Esophagus squamous epithelium (tissue), 5 donors: ENCODE results near the gene SMAP2. TPM values are rescaled to one million over a fixed set of nuclear protein-coding genes. Genes with fewer than 3 reads are reported as not detected.
"Not testable (repeated sequence)": the region's sequence is repeated elsewhere in the genome, so short reads cannot be mapped to it uniquely, and the experiment has no call there.

Experiments used
- DNase-seq: peaks from one replicate; lab custom pipeline; 2025; lab: John Stamatoyannopoulos, UW
- H3K27ac ChIP-seq, 4 donors: fragments of 200-600 bp; sonication (generic); one replicate each; pipeline ENCODE4 v1.5.1; 2016 to 2019; ENCODE audit warnings: mild to moderate bottlenecking in 1 of 4
- H3K27me3 ChIP-seq, 4 donors: fragments of 200-600 bp; sonication (generic); 1 replicate in 3 of 4; 2 replicates in 1 of 4; pipeline versions ENCODE4 v1.5.1 to v1.6.0; 2017 to 2021; ENCODE audit warnings: antibody characterized with exemption in 1 of 4
- H3K36me3 ChIP-seq, 3 donors: fragments of 200-600 bp; sonication (generic); one replicate each; pipeline ENCODE4 v1.5.1; 2016 to 2019
- H3K4me1 ChIP-seq, 3 donors: fragments of 200-600 bp; sonication (generic); one replicate each; pipeline ENCODE4 v1.5.1; 2017 to 2019
- H3K4me3 ChIP-seq, 4 donors: fragments of 200-600 bp; sonication (generic); 1 replicate in 3 of 4; 2 replicates in 1 of 4; pipeline ENCODE4 v1.5.1; 2016 to 2019; ENCODE audit warnings: mild to moderate bottlenecking in 2 of 4, moderate library complexity in 1 of 4
- H3K9me3 ChIP-seq, 3 donors: fragments of 200-600 bp; sonication (generic); one replicate each; pipeline ENCODE4 v1.5.1; 2016 to 2019
- CTCF ChIP-seq, 6 experiments: fragments of 450-650 bp in 4 of 6; fragments of 200-600 bp in 2 of 6; sonication (generic) in 2 of 6; IDR thresholded peaks; one replicate each; pipeline ENCODE4 v1.5.1; 2016 to 2019; ENCODE audit warnings: antibody characterized with exemption in 6 of 6, mild to moderate bottlenecking in 4 of 6, moderate library complexity in 4 of 6
- POLR2A ChIP-seq, 4 donors: fragments of 450-650 bp; IDR thresholded peaks; one replicate each; pipeline ENCODE4 v1.6.1; 2017; ENCODE audit warnings: antibody characterized with exemption in 4 of 4, mild to moderate bottlenecking in 4 of 4, moderate library complexity in 3 of 4
- WGBS, 2 donors: methylation state at CpG; one replicate each; pipeline ENCODE4 v1.1.5; 2018; 5-methylcytosine and 5-hydroxymethylcytosine counted together
- intact Hi-C: fragments of 100-400 bp; cut with DNase I; formaldehyde crosslinking; loops from one replicate; pipeline ENCODE4 v1.15.0; 2022
- total RNA-seq, 4 donors: library from RNA; depleted of rRNA; stranded (reverse); fragments of >200 nt; gene quantifications; one replicate each; pipeline ENCODE4 v1.1.0, GENCODE V29; 2016
- donor health status: DM: yes; HTN: yes; CAD: no.

Gene SMAP2
- 10 to 100 TPM; 15.1 to 34.9 (median 23.8) TPM for total RNA-seq

DNA sequence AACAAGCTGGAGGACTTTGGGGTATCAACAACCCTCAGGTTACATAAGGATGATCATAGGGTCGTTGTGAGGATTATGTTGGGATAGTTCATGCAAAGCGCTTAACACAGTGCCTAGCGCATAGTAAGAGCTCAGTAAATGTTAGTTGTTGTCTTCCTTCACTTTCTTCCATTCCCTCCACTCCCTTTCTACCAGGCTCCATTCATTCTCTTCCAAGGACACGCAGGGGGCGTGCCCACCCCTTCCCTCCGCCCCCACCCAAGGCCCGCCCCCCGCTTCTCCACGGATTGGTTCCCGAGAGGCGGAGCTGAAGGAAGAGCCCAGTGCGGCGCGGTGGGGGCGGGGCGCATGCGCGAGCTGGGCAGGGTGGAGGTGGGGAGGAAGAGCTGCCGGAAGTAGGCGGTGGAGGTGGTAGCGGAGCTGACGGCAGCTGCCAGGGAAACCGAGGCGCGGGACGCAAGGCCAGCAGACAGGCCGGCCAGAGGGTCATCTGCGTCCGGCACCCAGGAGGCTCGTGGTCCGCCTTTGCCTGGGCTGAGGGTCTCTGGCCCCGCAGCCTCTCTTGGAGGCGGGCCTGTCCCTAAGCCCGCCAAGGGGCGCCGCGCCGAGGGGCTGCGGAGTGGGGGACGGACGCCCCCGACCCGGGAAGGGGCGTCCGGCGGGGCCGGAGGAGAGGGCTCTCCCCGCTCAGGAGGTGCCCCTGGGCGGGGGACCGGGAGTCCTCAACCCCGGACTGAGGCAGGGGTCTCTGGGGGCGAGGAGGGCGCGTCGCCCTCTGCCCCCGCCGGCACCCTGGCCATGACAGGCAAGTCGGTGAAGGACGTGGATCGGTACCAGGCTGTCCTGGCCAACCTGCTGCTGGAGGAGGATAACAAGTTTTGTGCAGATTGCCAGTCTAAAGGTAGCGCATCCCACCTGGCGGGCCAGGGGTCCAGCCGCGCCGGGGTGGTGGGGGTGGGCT, at the start of gene SMAP2:
Gene SMAP2 (plus strand): TSS at position 405 of the 961 bp plus-strand sequence. CDS start 394 bp downstream, at position 799.
- H3K27me3 ChIP-seq = no peaks in the 10 kb centered on the region
- peak; percentile 71 for DNase-seq
- intact Hi-C loops = no loop called here
- H3K4me3 ChIP-seq = peak within 1 kb of the TSS; percentile 79 to 99 (median 89)
- H3K36me3 ChIP-seq = no peaks in the 10 kb centered on the region
- no peaks in the 10 kb centered on the region for H3K9me3 ChIP-seq
- H3K4me1 ChIP-seq = peaks cover 0 to 30% (median 4%) of the 10 kb centered on the region in 3 donors
- peak in 1 of 6 experiments; percentile 7 for TF ChIP-seq CTCF (IDR thresholded peaks at IDR 0.05)
- TF ChIP-seq POLR2A (IDR thresholded peaks at IDR 0.05) = peak in 3 of 4 donors; percentile 59 to 97 (median 73)
- peak within 1 kb of the TSS; percentile 92 to 98 (median 94) for H3K27ac ChIP-seq
- 0 to 2% methylated on average over 12 of the region's 65 CpGs for WGBS, 2 donors

- H3K9me3 ChIP-seq, H3K36me3 ChIP-seq, DNase-seq, H3K27me3 ChIP-seq, intact Hi-C loops, H3K4me3 ChIP-seq, H3K27ac ChIP-seq, H3K4me1 ChIP-seq: not testable (repeated sequence)
- 30 to 86% methylated on average over 1 of the region's 1 CpG for WGBS, 2 donors
These were observed 42.1 kb upstream of the SMAP2 start for GRCh38 chr1:40331403-40331802.

- Histone ChIP-seq H3K36me3 (no peaks in the 10 kb centered on the region), H3K9me3 (no peaks in the 10 kb centered on the region), H3K4me3 (no peak overlapping the region), H3K4me1 (no peaks in the 10 kb centered on the region), H3K27me3 (peaks cover 0 to 8% (median 0%) of the 10 kb centered on the region in 4 donors), H3K27ac (no peak overlapping the region)
- no peak for DNase-seq
- TF ChIP-seq POLR2A (IDR thresholded peaks at IDR 0.05) = no peak
- TF ChIP-seq CTCF (IDR thresholded peaks at IDR 0.05) = no peak
- intact Hi-C loops = no loop called here
- WGBS, 2 donors = 75 to 90% methylated on average over 1 of the region's 1 CpG
These were observed 40.8 kb upstream of the SMAP2 start for GRCh38 chr1:40332695-40333094.

DNA sequence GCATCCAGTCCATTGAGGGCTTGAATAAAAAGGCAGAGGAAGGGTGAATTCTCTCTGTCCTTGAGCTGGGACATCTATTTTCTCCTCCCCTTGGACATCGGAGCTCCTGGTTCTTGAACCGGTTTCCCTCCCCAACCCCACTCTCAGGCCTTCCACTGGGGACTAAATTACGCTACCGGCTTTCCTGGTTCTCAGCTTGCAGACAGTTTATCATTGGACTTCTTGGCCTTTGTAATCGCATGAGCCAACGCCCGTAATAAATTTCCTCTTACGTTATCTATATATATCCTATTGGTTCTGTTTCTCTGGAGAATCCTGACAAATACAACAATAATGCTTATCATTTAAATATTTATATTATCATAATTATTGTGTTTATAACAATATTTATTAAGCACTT, 36.1 kb upstream of the SMAP2 start:
- TF ChIP-seq CTCF (IDR thresholded peaks at IDR 0.05) = no peak
- TF ChIP-seq POLR2A (IDR thresholded peaks at IDR 0.05) = no peak
- Histone ChIP-seq H3K36me3 (no peaks in the 10 kb centered on the region), H3K27ac (no peak overlapping the region), H3K4me3 (no peak overlapping the region), H3K4me1 (peaks cover 0 to 15% (median 0%) of the 10 kb centered on the region in 3 donors), H3K9me3 (no peaks in the 10 kb centered on the region), H3K27me3 (peaks cover 0 to 7% (median 0%) of the 10 kb centered on the region in 4 donors)
- intact Hi-C loops = loop anchor here (5.0 kb wide), 2 partner anchors 185 to 255 kb away; no protein-coding TSS in a partner anchor
- DNase-seq = no peak
- 74% methylated on average over 8 of the region's 8 CpGs for WGBS, 2 donors

GRCh38 chr1:40338745-40339419, 34.6 kb upstream of the SMAP2 start:
- intact Hi-C loops = loop anchor here (5.0 kb wide), 2 partner anchors 187 to 257 kb away; no protein-coding TSS in a partner anchor
- H3K9me3 ChIP-seq = no peaks in the 10 kb centered on the region
- WGBS, 2 donors = 17 to 20% methylated on average over 9 to 12 of the region's 21 CpGs
- peaks cover 0 to 15% (median 0%) of the 10 kb centered on the region in 3 donors for H3K4me1 ChIP-seq
- H3K27ac ChIP-seq = peak overlapping the region; percentile 5 to 59 (median 20)
- no peaks in the 10 kb centered on the region for H3K36me3 ChIP-seq
- H3K27me3 ChIP-seq = peaks cover 0 to 7% (median 0%) of the 10 kb centered on the region in 4 donors
- DNase-seq = no peak
- TF ChIP-seq CTCF (IDR thresholded peaks at IDR 0.05) (peak; percentile 93 to 99 (median 96)), POLR2A (IDR thresholded peaks at IDR 0.05) (no peak)
- peak overlapping the region in 1 of 4 donors; percentile 22 for H3K4me3 ChIP-seq
